ENCODE measurements around the gene PEX16.
"Not testable (repeated sequence)": the region's sequence is repeated elsewhere in the genome, so short reads cannot be mapped to it uniquely, and the experiment has no call there.

GRCh38 chr11:45905576-45905975, 12.1 kb downstream of the PEX16 start:
- not testable (repeated sequence) for TF ChIP-seq CTCF, POLR2A (IDR thresholded peaks at IDR 0.05)

All from heart left ventricle (tissue), 13 donors.